Testis (tissue), 3 donors: ENCODE data around the gene ZNF618. TPM values are rescaled to one million over a fixed set of nuclear protein-coding genes. Genes with fewer than 3 reads are reported as not detected.

ENCODE experiments used
- DNase-seq: peaks from one replicate; pipeline ENCODE4 v3.0.0-alpha.2; 2019
- H3K27ac ChIP-seq, 2 donors: fragments of 200-600 bp; sonication (generic); one replicate each; pipeline ENCODE4 v1.5.1; 2019
- H3K27me3 ChIP-seq: fragments of 200-600 bp; sonication (generic); one replicate; pipeline ENCODE4 v1.5.1; 2019
- H3K36me3 ChIP-seq: fragments of 200-600 bp; sonication (generic); one replicate; pipeline ENCODE4 v1.5.1; 2017; ENCODE audit warnings: low read depth; ENCODE audit errors: missing control alignments
- H3K4me1 ChIP-seq: fragments of 200-600 bp; sonication (generic); one replicate; pipeline ENCODE4 v1.5.1; 2019
- H3K4me3 ChIP-seq, 2 donors: fragments of 200-600 bp; sonication (generic); one replicate each; pipeline ENCODE4 v1.5.1; 2017 to 2019
- H3K9me3 ChIP-seq: fragments of 200-600 bp; sonication (generic); one replicate; pipeline ENCODE4 v1.5.1; 2017
- CTCF ChIP-seq, 3 experiments: fragments of 450-650 bp in 2 of 3; fragments of 200-600 bp in 1 of 3; sonication (generic) in 1 of 3; IDR thresholded peaks; one replicate each; pipeline ENCODE4 v1.5.1; 2016 to 2019; ENCODE audit warnings: antibody characterized with exemption in 3 of 3, mild to moderate bottlenecking in 2 of 3, moderate library complexity in 1 of 3
- POLR2A ChIP-seq: fragments of 450-650 bp; IDR thresholded peaks from one replicate; pipeline ENCODE4 v1.6.1; 2017; ENCODE audit warnings: antibody characterized with exemption, mild to moderate bottlenecking, moderate library complexity
- WGBS, 2 donors: methylation state at CpG; one replicate each; pipeline ENCODE4 v1.1.5; 2018; 5-methylcytosine and 5-hydroxymethylcytosine counted together
- intact Hi-C: fragments of 100-400 bp; cut with DNase I; formaldehyde crosslinking; loops from one replicate; pipeline ENCODE4 v1.15.1; 2023; ENCODE audit warnings: low total_unique reads
- polyA plus RNA-seq: library from polyadenylated mRNA; stranded (reverse); fragments of 350-450 nt; fragmentation: Illumina TruSeq; extraction: RNeasy Lipid Tissue Mini Kit (QIAGEN cat#74804); gene quantifications from one replicate; pipeline ENCODE4 v1.2.3, GENCODE V29; 2014; ENCODE audit warnings: low read depth, low replicate concordance; ENCODE audit not compliant: insufficient read depth
- total RNA-seq, 2 donors: library from RNA; depleted of rRNA; stranded (reverse); fragments of >200 nt; gene quantifications; one replicate each; pipeline ENCODE4 v1.2.3, GENCODE V29; 2016

The ZNF618 gene
- total and polyA plus RNA-seq, 3 donors from 2014 or later, result 6.8 to 15.2 (median 14.6) TPM

DNA sequence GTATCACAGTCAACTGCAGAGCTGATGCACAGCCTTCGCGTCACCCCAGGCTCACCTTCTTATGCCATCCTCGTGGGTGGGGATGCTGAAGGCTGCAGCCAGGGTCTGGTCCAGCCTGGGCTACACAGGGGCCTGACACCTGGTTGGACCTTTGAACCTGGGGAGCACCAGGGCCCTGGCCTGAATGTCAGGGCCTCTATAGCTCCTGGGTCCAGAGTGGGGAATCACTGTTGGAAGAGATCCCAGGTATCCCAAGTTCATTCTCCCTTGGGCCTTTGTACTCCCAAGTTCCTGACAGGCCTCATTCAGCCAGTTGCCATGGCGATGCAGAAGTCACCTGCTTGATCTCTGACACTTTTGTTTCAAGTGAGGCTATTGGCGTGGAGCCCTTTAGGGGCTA is 43.8 kb downstream of the ZNF618 start:
- TF ChIP-seq POLR2A, result no peak
- TF ChIP-seq CTCF (IDR thresholded peaks at IDR 0.05), result no peak
- H3K4me1 ChIP-seq, result no peaks in the 10 kb centered on the region
- no peaks in the 10 kb centered on the region for H3K36me3 ChIP-seq
- DNase-seq, result no peak
- intact Hi-C loops, result no loop called here
- 93 to 97% methylated on average over 5 of the region's 5 CpGs for WGBS, 2 donors
- H3K27me3 ChIP-seq, result no peaks in the 10 kb centered on the region
- no peaks in the 10 kb centered on the region for H3K9me3 ChIP-seq
- no peak overlapping the region for H3K4me3 ChIP-seq
- no peak overlapping the region for H3K27ac ChIP-seq

- H3K36me3 ChIP-seq, result no peaks in the 10 kb centered on the region
- no peak overlapping the region for H3K27ac ChIP-seq
- 93 to 97% methylated on average over 3 of the region's 3 CpGs for WGBS, 2 donors
- TF ChIP-seq CTCF (IDR thresholded peaks at IDR 0.05), result no peak
- TF ChIP-seq POLR2A, result no peak
- no peaks in the 10 kb centered on the region for H3K27me3 ChIP-seq
- H3K4me1 ChIP-seq, result no peaks in the 10 kb centered on the region
- no peaks in the 10 kb centered on the region for H3K9me3 ChIP-seq
- no peak overlapping the region for H3K4me3 ChIP-seq
- intact Hi-C loops, result no loop called here
- DNase-seq, result no peak
These were observed 44.8 kb downstream of the ZNF618 start for GRCh38 chr9:113920872-113921271.

GRCh38 chr9:113921396-113921925 is 45.4 kb downstream of the ZNF618 start:
- H3K4me1 ChIP-seq, result no peaks in the 10 kb centered on the region
- no peak for DNase-seq
- no peak overlapping the region for H3K27ac ChIP-seq
- no peak overlapping the region for H3K4me3 ChIP-seq
- no peaks in the 10 kb centered on the region for H3K36me3 ChIP-seq
- WGBS, 2 donors, result 83 to 85% methylated on average over 3 of the region's 3 CpGs
- intact Hi-C loops, result no loop called here
- TF ChIP-seq POLR2A (no peak), CTCF (IDR thresholded peaks at IDR 0.05) (no peak)
- H3K27me3 ChIP-seq, result no peaks in the 10 kb centered on the region
- no peaks in the 10 kb centered on the region for H3K9me3 ChIP-seq

- no peak for DNase-seq
- 66 to 75% methylated on average over 4 of the region's 4 CpGs for WGBS, 2 donors
- H3K4me3 ChIP-seq, result no peak overlapping the region
These were observed 46.1 kb downstream of the ZNF618 start for GRCh38 chr9:113922160-113922559.

More at GRCh38 chr9:113922160-113922559, 46.1 kb downstream of the ZNF618 start:
- Histone ChIP-seq H3K9me3 (no peaks in the 10 kb centered on the region), H3K27ac (no peak overlapping the region), H3K4me1 (no peaks in the 10 kb centered on the region), H3K27me3 (no peaks in the 10 kb centered on the region), H3K36me3 (no peaks in the 10 kb centered on the region)
- intact Hi-C loops, result no loop called here
- TF ChIP-seq POLR2A (no peak), CTCF (IDR thresholded peaks at IDR 0.05) (no peak)
